Stimulated activated CD4-positive, alpha-beta T cell treated with anti-CD3 and anti-CD28 coated beads, Interleukin-15, amount 100 ng/mL, for 1 hour (primary cell): Measurements from ENCODE around the gene STAP2.
"Not testable (repeated sequence)": the region's sequence is repeated elsewhere in the genome, so short reads cannot be mapped to it uniquely, and the experiment has no call there.

Source experiments
- DNase-seq, 2 donors: peaks; one replicate each; pipeline ENCODE4 v3.0.0-alpha.2; 2020; ENCODE audit warnings: low read depth in 1 of 2, low spot score in 1 of 2

STAP2 gene

GRCh38 chr19:4274321-4274686 is 64.3 kb downstream of the STAP2 start:
- not testable (repeated sequence) for DNase-seq
